GM18519 (cell line): Measurements from ENCODE around the gene CHSY3.

Experiments
- ATAC-seq: cut with Tn5 transposase; IDR thresholded peaks from one replicate; pipeline ENCODE4 v1.9.1; 2021; ENCODE audit warnings: mild to moderate bottlenecking, moderate library complexity; ENCODE audit not compliant: unreplicated experiment, low FRiP score

Gene CHSY3

GRCh38 chr5:129904102-129904666 is at the start of gene CHSY3:
CHSY3 (plus strand) TSS chr5:129904465.
- no peak for ATAC-seq

- ATAC-seq, result no peak
These were observed 47.9 kb upstream of the CHSY3 start for GRCh38 chr5:129856325-129856724.

GRCh38 chr5:129857116-129857515 is 47.1 kb upstream of the CHSY3 start:
- ATAC-seq, result no peak

- no peak for ATAC-seq
These were observed 46.1 kb upstream of the CHSY3 start for GRCh38 chr5:129858131-129858675.

GRCh38 chr5:129884322-129884721 is 19.9 kb upstream of the CHSY3 start:
- ATAC-seq, result no peak

- no peak for ATAC-seq
These were observed 4.8 kb upstream of the CHSY3 start for GRCh38 chr5:129899454-129899853.

- no peak for ATAC-seq
These were observed 1.4 kb upstream of the CHSY3 start for GRCh38 chr5:129902816-129903215.

GRCh38 chr5:129903466-129904101 is 681 bp upstream of the CHSY3 start:
- ATAC-seq, result no peak

- no peak for ATAC-seq
These were observed 605 bp downstream of the CHSY3 start for GRCh38 chr5:129904667-129905472.

- no peak for ATAC-seq
These were observed 1.4 kb downstream of the CHSY3 start for GRCh38 chr5:129905473-129906176.

GRCh38 chr5:129906177-129906887 is 2.1 kb downstream of the CHSY3 start:
- no peak for ATAC-seq

- ATAC-seq, result peak; percentile 66
These were observed 5.0 kb downstream of the CHSY3 start for GRCh38 chr5:129909225-129909624.

- no peak for ATAC-seq
These were observed 8.5 kb downstream of the CHSY3 start for GRCh38 chr5:129912601-129913255.

GRCh38 chr5:129915415-129915814 is 11.2 kb downstream of the CHSY3 start:
- ATAC-seq, result no peak

- ATAC-seq, result no peak
These were observed 13.0 kb downstream of the CHSY3 start for GRCh38 chr5:129917224-129917623.

- ATAC-seq, result no peak
These were observed 16.9 kb downstream of the CHSY3 start for GRCh38 chr5:129921204-129921603.

GRCh38 chr5:129930221-129930620 is 26.0 kb downstream of the CHSY3 start:
- no peak for ATAC-seq

GRCh38 chr5:129935626-129936025 is 31.4 kb downstream of the CHSY3 start:
- ATAC-seq, result no peak

- ATAC-seq, result no peak
These were observed 33.8 kb downstream of the CHSY3 start for GRCh38 chr5:129938077-129938476.

GRCh38 chr5:129943936-129944335 is 39.7 kb downstream of the CHSY3 start:
- no peak for ATAC-seq
